KBM-7 (cell line): ENCODE measurements around the gene CSF1.
"Not testable (repeated sequence)": the region's sequence is repeated elsewhere in the genome, so short reads cannot be mapped to it uniquely, and the experiment has no call there.

Experiments used
- DNase-seq: peaks from one replicate; pipeline ENCODE4 v3.0.0-alpha.2; 2015
- in situ Hi-C: fragments of 300-500 bp; cut with MboI; formaldehyde crosslinking; loops from 2 replicates; pipeline ENCODE4 v1.14.3; 2020; ENCODE audit warnings: low sequenced_read_pairs, low pct_unique_long_range_greater_than_20kb, mixed read lengths

Gene CSF1

DNA sequence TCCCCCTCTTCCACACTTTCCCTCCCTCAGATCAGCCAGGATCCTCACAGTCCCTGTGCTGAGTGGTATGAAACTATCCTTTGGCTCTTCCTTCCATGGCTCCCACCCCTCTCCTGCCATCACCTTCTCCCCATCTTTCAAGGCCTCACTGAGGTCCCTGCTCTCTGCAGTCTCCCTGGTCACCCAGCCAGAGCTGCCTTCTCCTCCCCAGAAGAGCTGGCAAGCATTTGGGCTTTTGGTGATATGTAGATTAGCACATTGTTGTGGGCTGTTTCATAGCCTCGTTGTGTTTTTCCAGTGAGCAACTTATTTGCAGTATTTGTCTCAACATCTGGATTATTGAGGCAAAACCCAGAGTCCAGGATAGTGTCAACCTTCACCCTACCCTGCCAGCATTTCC lies 2.2 kb downstream of the CSF1 start:
- in situ Hi-C loops = no loop called here
- DNase-seq = no peak

GRCh38 chr1:109913360-109913879 lies 2.8 kb downstream of the CSF1 start:
- in situ Hi-C loops = no loop called here

GRCh38 chr1:109914587-109915240 lies 4.1 kb downstream of the CSF1 start:
- in situ Hi-C loops = no loop called here
- DNase-seq = no peak

More at GRCh38 chr1:109913360-109913879, 2.8 kb downstream of the CSF1 start:
- no peak for DNase-seq

- DNase-seq = no peak
- in situ Hi-C loops = no loop called here
These were observed 6.6 kb downstream of the CSF1 start for GRCh38 chr1:109917051-109917767.

DNA sequence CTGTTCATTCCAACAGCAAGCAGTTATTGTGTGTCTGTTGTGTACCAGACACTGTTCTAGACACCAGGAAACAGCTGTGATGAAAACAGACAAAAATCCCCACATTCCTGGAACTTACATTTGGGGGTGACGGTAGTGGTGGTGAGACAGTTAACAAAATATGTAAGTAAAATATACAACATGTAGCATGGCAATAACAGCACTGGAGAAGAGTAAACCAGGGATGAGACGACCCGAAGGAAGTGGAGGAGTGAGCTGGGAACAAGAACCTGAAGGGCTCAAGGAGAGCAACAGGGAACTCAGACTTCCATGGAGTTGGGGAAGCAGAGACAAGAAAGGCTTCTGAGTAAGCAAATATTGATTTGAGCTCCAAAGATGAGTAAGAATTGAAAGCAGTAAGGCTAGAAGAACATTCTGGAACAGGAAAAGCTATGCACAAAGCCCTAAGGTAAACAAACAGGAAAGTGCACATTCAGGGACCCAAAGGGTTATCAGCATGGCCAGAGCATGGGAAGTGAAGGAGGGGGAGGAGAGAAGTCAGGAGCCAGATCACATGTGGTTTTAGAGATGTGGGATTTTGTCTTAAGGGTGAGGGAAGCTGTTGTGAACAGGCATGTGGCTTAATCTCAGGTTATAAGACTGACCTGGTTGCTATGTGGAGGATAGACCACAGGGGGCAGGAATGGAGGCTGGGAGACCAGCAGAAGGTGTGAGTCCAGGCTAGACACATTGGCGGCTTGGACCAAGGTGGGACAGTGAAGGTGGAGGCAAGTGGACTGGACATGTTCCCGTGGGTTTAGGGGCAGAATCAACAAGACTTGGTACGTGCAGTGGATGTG lies 7.3 kb downstream of the CSF1 start:
- DNase-seq = no peak
- in situ Hi-C loops = no loop called here

DNA sequence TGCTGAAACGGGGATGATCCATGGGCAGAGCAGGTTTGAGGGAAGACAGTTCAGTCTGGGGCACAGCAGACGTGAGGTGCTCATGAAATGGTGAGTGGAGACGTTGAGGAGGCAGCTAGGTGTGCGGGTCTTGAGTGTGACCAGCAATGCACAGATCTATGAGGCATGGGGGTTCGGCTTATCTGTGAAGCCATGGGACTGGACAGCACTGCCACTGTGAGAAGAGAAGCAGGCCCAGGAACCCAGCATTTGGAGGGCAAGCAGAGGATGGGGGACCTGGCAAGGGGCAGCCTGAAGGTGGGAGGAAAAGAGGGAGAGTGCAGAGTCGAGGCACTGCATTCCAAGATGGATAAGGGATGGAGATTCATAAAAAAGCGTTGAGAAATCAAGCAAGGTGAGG lies 8.0 kb downstream of the CSF1 start:
- no peak for DNase-seq
- in situ Hi-C loops = no loop called here

DNA sequence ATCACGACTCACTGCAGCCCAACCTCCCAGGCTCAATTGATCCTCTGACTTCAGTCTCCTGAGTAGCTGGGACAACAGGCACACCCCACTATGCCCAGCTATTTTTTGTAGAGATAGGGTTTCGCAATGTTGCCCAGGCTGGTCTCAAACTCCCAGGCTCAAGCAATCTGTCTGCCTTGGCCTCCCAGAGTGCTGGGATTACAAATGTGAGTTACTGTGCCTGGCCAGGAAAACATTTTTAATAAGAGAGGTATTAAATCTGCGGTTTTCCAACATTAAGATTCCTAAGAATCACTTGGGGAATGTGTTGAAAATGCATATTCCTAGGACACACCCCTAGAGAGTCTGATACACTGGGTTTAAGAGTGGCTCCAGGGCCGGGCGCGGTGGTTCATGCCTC lies 8.7 kb downstream of the CSF1 start:
- DNase-seq = no peak
- in situ Hi-C loops = no loop called here

DNA sequence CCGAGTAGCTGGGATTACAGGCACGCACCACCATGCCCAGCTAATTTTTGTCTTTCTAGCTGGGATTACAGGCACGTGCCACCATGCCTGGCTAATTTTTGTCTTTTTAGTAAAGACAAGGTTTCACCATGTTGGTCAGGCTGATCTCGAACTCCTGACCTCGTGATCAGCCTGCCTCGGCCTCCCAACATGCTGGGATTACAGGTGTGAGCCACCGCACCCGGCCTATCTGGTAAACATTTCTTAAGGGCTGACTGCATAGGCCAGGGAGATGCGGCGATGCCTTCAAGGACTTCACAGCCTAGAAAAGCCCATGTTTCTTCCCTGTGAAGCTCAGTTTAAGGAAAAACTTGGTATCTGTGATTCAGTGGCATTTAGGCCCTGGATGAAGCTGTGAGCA lies 9.7 kb downstream of the CSF1 start:
- in situ Hi-C loops, DNase-seq: not testable (repeated sequence)

- no peak for DNase-seq
These were observed 11.7 kb downstream of the CSF1 start for GRCh38 chr1:109922326-109922725.

DNA sequence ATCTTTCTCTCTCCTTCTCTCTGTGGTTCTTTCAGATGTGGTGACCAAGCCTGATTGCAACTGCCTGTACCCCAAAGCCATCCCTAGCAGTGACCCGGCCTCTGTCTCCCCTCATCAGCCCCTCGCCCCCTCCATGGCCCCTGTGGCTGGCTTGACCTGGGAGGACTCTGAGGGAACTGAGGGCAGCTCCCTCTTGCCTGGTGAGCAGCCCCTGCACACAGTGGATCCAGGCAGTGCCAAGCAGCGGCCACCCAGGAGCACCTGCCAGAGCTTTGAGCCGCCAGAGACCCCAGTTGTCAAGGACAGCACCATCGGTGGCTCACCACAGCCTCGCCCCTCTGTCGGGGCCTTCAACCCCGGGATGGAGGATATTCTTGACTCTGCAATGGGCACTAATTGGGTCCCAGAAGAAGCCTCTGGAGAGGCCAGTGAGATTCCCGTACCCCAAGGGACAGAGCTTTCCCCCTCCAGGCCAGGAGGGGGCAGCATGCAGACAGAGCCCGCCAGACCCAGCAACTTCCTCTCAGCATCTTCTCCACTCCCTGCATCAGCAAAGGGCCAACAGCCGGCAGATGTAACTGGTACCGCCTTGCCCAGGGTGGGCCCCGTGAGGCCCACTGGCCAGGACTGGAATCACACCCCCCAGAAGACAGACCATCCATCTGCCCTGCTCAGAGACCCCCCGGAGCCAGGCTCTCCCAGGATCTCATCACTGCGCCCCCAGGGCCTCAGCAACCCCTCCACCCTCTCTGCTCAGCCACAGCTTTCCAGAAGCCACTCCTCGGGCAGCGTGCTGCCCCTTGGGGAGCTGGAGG lies 12.7 kb downstream of the CSF1 start:
- in situ Hi-C loops = no loop called here
- DNase-seq = no peak

More at GRCh38 chr1:109922326-109922725, 11.7 kb downstream of the CSF1 start:
- in situ Hi-C loops = no loop called here

- DNase-seq = no peak
- in situ Hi-C loops = no loop called here
These were observed 13.3 kb downstream of the CSF1 start for GRCh38 chr1:109923946-109924275.

DNA sequence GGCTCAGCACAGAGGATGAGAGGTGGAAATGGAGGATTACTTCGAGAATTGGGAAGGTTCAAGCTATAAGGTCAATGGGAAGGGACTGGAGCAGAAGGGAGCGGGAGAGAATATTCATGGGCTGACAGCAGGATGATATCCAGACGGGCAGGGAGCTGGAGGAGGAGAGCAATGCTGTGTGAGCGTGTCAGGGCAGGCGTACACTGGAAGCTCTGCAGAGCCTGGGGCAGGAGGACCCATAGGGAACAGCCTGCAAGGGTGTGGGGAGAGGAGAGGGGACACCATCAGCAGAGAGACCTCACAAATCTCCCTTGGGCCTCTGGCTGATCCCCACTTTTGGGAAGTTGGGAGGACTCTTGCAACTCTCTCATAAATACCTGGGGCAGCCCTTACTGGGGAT lies 13.7 kb downstream of the CSF1 start:
- DNase-seq = no peak
- in situ Hi-C loops = no loop called here

DNA sequence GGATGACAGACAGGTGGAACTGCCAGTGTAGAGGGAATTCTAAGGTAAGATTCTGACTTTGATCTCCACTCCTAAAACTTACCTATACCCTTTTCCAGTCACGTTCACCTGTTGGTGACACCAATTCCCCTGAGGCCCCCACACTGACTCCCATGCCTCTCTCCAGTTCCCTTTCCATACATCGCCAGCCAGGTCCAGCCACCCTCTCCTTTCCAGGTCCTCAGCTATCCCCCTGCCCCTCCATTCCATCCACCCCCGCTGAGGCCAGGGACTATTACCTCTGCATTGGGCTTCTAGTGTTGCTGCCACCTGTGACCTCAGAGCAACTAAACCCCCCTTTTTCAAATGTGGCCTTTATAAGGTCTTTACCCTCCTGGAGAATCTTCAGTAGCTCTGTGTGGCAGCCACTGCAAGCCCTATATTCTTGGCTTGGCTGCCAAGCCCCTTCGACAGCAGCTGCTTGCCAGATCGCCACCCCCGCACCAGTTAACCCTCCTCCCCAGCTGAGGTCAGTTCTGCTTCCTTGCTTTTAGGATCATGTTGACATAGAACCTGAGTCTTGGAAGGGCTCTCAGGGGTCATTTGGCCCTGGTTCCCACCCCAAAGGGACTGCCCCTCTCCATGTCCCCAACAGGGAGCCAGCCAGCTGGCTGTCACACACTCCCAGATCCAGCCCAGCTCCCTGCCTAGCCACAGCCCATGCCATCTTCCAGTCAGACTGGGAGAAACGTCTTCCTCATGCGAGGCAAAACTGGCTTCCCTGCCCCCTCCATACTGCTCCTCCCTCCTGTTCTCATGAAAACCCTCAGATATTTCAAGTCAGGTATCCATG lies 14.7 kb downstream of the CSF1 start:
- in situ Hi-C loops = no loop called here
- no peak for DNase-seq

DNA sequence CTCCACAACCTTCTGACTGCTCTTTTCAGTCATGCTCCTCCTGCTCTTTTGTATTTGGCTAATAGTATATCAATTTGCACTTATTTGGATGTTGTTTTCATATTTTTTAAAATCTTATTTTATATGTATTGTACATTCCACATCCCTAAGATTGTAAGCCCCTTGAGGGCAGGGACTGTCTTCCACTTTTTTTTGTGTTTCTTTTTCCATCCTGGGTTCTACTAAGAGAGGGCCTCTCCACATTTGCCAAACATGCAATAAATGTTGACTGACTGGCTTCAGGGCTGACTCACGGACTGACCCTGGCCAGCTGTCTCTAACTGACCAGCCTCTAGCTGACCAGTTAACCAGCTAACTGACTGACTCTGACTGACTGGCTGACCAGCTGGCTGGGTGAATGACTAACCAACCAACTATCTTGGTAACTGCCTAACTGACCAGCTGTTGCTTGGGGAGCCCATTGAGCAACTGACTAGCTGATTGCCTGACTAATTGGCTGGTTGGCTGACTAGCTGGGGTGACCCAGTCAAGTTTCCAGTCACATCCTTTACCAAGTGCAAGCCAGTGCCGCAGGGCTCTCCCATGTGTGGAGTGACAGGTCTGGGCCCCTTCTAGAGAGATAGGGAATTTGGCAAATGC lies 16.1 kb downstream of the CSF1 start:
- no peak for DNase-seq
- in situ Hi-C loops = no loop called here

GRCh38 chr1:109927356-109927755 lies 16.7 kb downstream of the CSF1 start:
- no peak for DNase-seq

GRCh38 chr1:109927911-109928321 lies 17.3 kb downstream of the CSF1 start:
- DNase-seq = no peak
- in situ Hi-C loops = no loop called here

More at GRCh38 chr1:109927356-109927755, 16.7 kb downstream of the CSF1 start:
- in situ Hi-C loops = no loop called here

- in situ Hi-C loops = no loop called here
- DNase-seq = no peak
These were observed 18.0 kb downstream of the CSF1 start for GRCh38 chr1:109928591-109929111.

DNA sequence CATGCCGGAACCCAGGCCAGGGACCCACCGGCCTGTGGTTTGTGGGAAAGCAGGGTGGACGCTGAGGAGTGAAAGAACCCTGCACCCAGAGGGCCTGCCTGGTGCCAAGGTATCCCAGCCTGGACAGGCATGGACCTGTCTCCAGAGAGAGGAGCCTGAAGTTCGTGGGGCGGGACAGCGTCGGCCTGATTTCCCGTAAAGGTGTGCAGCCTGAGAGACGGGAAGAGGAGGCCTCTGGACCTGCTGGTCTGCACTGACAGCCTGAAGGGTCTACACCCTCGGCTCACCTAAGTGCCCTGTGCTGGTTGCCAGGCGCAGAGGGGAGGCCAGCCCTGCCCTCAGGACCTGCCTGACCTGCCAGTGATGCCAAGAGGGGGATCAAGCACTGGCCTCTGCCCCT lies 18.5 kb downstream of the CSF1 start:
- in situ Hi-C loops = no loop called here
- no peak for DNase-seq
